CD4-positive, alpha-beta T cell treated with Interferon gamma for 1 hour (primary cell): ENCODE data around the gene PPP1R3A.

Source experiments
- DNase-seq: peaks from one replicate; pipeline ENCODE4 v3.0.0-alpha.2; 2020

PPP1R3A gene

DNA sequence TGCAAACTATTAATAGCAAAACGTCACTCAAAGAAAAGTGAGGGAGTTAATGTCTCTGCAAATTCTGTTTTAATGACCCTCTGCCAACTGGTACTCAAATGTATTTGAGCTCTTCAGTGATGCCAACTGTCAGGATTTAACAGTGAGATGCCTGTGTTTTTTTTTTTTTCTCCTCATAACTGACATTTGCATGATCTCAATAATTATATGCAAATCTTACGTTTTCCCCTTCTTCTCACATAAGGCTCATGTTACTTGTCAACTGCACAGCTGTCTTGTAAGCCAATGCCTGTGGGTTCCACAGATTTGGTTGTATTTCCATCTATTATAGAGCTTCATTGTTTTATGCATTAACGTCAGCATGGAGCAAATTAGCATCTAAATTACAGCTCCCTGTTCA is 38.2 kb downstream of the PPP1R3A start:
- no peak for DNase-seq

DNA sequence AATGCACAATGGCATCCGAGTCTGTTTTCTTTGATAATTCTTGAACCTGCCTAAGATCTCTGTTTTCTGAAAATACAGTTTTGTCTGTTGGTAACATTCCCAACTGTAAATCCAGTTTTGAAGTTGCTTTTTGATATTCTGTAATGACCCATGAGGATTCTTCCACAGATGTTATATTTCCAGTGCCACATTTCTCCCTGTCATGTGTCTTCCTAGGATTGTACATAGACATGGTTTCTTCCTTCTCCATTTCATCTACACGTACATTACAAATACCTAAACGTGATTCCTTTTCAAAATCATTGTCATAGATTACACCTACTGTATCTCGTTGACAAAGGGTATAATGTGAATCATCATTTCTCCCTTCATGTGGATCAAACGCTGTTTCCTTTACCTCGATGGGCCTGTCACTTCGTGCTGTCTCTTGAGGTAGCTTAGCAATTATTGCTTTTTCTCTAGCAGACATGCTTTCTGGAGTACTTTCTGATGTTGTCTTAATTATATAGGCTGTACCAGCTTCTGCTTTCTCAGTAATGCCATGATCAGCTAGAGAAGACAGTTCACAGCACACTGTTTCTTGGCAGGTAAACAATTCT is 40.3 kb downstream of the PPP1R3A start:
- DNase-seq, result no peak

DNA sequence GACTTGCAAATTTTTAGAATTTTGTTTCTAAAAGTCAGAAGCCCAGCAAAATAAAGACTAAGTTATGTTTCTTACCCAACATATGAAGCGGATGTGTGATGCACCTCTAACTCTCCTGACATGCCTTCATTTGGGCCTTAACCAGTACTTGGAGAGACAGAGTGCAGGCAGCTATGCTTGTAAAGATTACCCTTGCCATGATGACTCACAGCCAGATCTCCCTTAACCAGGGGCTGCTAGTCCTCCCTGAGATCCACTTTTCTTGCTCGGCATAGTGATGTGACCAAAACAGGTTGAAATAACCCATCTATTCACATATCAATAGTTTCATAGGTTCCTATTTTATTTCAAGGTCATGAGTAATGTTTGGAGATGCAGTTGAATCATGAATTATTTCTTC is 43.6 kb downstream of the PPP1R3A start:
- no peak for DNase-seq

DNA sequence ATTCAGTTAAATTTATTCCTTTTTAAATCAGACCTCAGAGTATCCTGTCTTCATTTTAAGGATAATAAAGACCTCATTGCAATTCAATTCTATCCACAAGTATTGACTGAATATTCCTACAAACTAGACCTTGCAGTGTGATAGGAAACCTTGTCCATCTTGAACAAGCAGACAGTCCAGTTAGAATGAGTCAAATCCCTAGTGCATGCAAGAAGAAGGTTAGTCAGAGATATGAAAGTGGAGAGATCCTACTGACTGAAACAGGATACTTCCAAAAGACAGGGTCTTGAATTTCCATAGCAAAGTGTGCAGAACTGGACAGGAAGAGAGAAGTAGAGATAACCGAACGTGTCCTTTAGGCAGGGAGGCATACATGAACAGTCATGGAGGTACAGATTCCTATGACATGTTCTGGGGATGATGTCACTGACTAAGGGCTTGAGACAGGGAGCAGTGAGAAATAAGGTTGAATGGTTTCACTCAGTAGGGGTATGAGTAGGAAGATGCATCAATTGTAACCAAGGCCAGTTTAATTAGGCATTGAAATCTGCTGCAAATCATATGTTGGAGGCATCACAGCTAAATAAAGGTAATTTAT is 45.2 kb downstream of the PPP1R3A start:
- no peak for DNase-seq

DNA sequence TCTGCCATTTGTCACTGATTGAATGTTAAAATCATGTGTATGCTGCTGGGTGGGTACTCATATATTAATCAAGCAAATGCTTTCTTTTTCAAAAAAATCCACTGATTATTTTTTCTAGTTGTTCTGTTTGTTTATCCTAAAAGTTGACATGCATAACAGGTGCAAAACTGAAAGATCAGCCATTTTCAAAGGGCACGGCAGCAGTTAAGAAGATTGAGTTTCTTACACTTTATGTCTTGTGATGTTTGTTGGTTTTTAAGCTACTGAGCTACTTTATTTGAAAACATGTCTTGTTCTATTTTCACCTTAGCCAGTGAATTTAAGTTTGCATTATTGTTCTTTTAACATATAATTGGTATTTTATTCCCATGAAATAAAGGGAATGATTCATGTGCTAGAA is 45.8 kb downstream of the PPP1R3A start:
- no peak for DNase-seq

DNA sequence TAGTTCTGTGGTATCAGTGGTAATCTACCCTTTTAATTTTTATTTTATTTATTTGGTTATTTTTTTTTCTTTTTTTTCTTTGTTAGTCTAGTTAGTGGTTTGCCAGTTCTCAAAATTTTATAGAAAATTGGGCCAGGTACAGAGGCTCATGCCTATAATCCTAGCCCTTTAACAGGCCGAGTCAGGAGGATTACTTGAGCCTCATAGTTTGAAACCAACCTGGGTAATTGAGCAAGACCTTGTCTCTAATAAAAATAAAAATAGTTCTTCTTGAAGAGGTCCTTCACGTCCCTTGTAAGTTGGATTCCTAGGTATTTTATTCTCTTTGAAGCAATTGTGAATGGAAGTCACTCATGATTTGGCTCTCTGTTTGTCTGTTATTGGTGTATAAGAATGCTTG is 51.5 kb downstream of the PPP1R3A start:
- no peak for DNase-seq

DNA sequence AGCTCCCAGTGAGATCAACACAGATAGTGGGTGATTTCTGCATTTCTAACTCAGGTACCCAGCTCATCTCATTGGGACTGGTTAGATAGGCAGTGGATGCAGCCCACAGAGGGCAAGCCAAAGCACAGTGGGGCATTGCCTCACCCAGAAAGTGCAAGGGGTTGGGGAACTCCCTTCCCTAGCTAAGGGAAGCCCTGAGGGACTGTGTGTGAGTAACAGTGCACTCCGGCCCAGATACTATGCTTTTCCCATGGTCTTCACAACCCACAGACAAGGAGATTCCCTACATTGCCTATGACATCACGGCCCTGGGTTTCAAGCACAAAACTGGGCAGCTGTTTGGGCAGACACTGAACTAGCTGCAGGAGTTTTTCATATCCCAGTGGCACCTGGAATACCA is 62.8 kb downstream of the PPP1R3A start:
- DNase-seq, result no peak

DNA sequence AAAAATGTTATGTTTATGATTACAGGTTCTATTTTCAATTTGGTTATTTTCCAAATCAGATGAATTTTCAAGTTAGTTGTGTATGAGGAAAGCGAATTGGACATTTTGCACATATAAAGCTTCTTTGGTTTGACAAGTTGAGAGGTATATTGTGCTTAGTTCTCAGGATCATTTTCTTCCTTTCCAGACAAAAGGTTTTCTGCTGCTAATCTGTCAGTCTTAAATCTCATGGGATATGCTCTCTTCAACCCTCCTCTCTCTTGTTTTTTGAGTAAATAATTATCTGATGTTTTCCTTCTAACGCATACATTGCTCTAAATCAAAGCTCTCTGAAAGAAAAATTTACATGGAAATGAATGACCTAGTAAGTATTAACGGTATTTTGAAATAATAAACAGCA is 77.9 kb downstream of the PPP1R3A start:
- no peak for DNase-seq

DNA sequence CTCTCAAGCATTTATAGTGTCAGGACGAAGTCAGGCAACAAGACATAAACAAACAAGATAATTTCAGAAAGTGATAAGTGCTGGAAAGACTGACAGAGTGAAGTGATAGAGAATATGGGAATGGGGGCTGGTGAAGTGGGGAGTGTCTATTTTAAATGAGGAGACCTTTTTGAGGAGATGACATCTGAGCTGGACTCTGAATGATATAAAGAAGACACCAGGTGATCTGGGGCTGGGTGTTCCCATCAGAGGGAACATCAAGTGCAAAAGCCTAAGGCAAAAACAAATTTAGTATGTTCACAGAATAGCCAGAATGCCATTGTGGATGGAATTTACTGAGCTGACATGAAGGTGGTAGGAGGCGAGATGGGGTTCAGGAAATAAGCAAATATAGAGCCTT is 83.4 kb downstream of the PPP1R3A start:
- no peak for DNase-seq

DNA sequence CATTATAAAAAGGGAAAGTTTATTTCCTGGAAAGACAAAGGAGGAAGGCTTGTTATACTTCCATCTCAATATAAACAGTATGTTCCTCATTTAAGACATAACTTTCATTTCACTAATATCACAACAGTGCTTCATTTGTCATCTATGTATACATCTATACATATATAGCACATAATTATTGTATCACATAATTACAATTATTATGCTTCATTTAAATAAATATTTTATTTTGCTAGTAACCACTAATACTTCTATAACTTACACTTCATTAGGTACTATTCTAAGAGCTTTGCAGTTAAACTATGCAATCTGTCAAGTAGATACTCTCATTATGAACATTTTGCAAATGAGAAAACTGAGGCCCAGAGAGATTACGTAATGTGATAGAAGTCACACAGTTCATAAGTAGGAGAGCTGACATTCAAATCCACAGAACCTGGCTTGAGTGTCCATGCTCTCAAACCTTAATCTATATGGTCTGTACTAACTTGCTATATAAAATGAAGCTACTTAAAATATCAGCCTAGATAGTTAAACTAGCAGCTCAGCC is 86.5 kb downstream of the PPP1R3A start:
- no peak for DNase-seq

DNA sequence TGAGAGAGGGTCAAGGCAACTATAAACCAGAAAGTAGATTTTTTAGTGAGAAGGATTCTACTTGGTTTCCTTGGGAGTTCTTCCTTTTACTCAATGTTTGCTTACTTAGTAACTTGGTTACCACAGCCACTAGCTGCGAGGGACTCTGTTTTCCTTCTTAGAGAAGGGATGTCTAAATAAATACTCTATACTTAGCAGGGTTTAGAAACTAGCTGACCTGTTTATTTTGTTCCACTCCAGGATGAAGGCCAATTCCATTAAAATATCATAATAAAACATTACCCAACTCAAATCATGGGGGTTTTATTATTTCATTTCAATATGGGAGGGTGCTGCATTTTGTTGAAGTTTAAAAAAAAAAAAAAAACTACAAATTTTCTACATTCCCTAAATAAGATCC is 87.3 kb downstream of the PPP1R3A start:
- no peak for DNase-seq

DNA sequence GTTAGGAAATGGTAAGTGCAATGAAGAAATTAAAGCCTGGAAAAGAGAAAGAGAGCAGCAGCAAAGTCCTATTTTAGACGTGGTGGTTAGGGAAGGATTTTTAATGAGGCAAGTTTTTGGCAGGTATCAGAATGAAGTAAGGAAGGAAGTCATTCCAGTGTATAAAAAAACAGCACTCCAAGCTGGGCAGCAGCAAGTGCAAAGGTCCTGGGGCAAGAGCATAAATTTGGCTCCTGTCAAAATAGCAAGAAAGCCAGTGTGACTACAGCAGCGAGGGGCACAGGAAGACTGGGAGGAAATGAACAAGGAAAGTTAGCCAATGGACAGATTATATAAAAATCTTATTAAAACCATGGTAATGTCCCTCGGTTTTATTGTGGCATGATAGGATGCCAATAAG is 90.2 kb downstream of the PPP1R3A start:
- DNase-seq, result no peak
